GM10248 (cell line): ENCODE measurements around the gene CXorf58.

Source experiments
- CTCF ChIA-PET: fragments of 300-600 bp; sonication (Branson Sonifier 250); formaldehyde crosslinking; extraction: SDS; loops from one replicate; lab custom pipeline; 2021; ENCODE audit warnings: antibody characterized with exemption; lab: Yijun Ruan, JAX
- POLR2A ChIA-PET: fragments of 350-650 bp; sonication (Branson Sonifier 250); formaldehyde crosslinking; extraction: SDS; loops from one replicate; lab custom pipeline; 2020; ENCODE audit warnings: antibody characterized with exemption; lab: Yijun Ruan, JAX
- DNase-seq: peaks from one replicate; pipeline ENCODE4 v3.0.0; 2012; ENCODE audit errors: extremely low spot score
- TF ChIP-seq, protein P1 (sequence below): IDR thresholded peaks from 2 replicates; pipeline ENCODE4 v1.5.1; 2012; ENCODE audit warnings: mild to moderate bottlenecking, low read depth; ENCODE audit errors: extremely low read depth, missing control alignments, control extremely low read depth

Gene CXorf58

DNA sequence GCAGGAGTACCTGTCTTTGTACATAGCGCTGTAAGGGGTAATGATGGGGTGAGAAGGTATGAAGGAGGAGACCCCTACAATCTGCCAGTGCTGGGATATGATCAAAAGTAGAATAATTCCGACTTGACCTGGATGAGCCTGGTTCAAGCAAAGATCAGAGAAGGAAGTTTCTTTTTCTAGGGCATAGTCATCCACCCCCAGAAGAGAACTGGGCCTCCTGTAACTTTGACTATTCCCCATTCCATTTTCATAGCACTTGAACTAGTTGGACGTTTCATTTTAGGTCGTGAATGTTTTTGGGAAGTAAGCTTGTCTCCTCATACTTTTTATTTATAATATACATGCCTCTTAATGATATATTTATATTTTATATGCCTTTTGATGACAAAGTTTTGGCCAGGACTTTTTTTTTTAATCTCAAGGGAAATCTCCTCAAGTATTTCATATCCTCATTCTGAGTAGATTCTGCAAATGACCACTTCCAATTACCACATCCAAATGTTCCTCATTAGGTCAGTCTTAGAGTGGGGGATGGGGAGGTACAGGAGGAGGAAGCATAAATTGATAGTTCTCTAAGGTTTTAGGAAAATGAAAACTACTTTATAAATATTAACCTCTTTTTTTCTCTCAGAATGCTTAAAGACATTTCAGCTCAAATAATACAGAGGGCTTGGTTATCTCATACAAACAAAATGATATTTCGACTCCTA lies 3.5 kb downstream of the CXorf58 start:
- ChIA-PET POLR2A (no interaction called here), CTCF (interaction anchor here (1.6 to 2.5 kb wide), 2 partner anchors 9 to 217 kb away, joined by 3 to 7 read pairs; no protein-coding TSS in a partner anchor)
- TF ChIP-seq, protein P1, sequence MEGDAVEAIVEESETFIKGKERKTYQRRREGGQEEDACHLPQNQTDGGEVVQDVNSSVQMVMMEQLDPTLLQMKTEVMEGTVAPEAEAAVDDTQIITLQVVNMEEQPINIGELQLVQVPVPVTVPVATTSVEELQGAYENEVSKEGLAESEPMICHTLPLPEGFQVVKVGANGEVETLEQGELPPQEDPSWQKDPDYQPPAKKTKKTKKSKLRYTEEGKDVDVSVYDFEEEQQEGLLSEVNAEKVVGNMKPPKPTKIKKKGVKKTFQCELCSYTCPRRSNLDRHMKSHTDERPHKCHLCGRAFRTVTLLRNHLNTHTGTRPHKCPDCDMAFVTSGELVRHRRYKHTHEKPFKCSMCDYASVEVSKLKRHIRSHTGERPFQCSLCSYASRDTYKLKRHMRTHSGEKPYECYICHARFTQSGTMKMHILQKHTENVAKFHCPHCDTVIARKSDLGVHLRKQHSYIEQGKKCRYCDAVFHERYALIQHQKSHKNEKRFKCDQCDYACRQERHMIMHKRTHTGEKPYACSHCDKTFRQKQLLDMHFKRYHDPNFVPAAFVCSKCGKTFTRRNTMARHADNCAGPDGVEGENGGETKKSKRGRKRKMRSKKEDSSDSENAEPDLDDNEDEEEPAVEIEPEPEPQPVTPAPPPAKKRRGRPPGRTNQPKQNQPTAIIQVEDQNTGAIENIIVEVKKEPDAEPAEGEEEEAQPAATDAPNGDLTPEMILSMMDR, result no peak
- no peak for DNase-seq

DNA sequence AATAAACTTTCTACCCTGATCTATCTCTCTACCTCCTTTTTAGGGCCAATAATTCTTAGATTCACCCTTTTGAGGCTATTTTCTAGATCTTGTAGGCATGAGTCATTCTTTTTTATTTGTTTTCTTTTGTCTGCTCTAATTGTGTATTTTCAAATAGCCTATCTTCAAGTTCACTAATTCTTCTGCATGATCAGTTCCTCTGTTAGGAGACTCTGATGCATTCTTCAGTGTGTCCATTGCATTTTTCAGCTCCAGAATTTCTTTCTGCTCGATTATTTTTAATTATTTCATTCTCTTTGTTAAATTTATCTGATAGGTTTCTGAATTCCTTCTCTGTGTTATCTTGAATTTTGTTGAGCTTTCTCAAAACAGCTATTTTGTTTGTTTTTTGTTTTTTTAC lies 11.3 kb downstream of the CXorf58 start:
- TF ChIP-seq, protein P1, result no peak
- ChIA-PET CTCF (no interaction called here), POLR2A (no interaction called here)
- DNase-seq, result no peak

DNA sequence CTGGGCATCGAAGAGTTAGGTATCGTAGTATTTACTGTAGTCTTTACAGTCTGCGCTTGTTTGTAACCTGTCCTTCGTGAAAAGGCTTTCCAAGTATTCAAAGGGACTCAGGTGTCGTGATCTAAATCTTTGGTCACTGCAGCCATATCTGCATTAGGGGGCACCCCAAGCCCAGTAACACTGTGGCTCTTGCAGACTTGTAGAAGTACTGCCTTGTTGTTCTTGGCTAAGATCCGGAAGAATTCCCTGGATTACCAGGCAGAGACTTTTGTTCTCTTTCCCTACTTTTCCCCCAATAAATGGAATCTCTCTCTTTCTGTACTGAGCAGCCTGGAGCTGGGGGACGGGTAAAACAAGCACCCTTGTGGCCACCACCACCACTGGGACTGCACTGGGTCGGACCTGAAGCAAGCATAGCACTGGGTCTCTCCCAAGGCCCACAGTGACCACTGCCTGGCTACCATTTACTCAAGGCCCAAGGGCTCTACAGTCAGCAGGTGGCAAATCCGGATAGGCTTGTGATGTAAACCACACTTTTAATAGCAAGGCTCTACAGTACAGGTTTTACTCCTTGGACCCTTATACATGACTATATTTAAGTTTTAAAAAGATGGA lies 12.0 kb downstream of the CXorf58 start:
- TF ChIP-seq, protein P1, result no peak
- CTCF ChIA-PET, result interaction anchor here (1.0 kb wide), 1 partner anchor 11 kb away, joined by 3 read pairs; no protein-coding TSS in a partner anchor
- no peak for DNase-seq
- POLR2A ChIA-PET, result no interaction called here

DNA sequence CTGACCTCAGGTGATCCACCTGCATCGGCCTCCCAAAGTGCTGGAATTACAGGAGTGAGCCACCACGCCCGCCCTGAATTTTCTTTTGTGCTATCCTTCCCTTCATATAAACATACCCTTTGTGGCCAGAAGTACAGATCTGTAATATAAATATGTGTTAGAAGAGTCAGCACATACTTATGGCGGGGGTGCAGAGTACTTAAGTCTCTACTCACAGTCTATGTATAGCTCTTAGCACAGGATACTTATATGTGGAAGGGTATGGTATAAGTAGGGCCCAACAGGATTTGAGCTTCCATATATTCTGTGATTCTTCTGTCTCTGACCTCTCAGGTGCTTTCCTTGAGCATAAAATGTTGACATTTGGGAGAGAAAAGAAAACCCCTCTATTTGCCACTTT lies 18.2 kb downstream of the CXorf58 start:
- DNase-seq, result no peak
- TF ChIP-seq, protein P1, result no peak
- POLR2A ChIA-PET, result interaction anchor here (0.7 kb wide), 1 partner anchor 150 kb away, joined by 5 read pairs; no protein-coding TSS in a partner anchor
- CTCF ChIA-PET, result no interaction called here

DNA sequence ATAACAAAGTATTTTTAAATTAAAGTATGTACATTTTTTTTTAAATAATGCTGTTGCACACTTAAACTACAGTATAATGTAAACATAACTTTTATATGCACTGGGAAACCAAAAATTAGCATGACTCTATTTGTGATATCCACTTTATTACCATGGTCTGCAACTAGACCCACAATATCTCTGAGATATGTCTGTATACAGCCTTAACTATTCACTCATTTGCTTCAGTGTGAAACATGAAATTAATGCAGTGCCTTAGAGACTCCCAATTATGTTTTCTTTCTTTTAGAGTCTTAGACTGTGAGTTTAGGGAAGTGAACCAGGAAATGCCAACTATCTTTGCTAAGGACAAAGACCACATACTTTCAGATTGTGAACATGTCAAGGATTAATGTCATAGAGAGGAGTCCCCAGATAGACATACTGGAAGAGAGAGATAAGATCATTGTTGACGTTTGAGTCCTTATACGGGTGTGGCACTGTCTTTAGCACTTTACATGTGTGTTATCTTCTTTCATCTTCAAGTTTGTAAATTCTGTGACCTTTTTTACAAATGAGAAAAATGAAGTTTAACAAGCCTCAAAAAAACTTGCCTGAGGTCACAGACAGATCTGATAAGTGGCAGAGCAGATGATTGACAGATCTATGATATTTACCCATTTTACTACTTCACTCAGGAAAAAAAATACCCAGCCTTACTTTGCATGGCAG lies 23.2 kb downstream of the CXorf58 start:
- DNase-seq, result no peak
- ChIA-PET POLR2A (no interaction called here), CTCF (interaction anchor here (0.7 kb wide), 1 partner anchor 10 kb away, joined by 3 read pairs; no protein-coding TSS in a partner anchor)
- TF ChIP-seq, protein P1, result no peak

DNA sequence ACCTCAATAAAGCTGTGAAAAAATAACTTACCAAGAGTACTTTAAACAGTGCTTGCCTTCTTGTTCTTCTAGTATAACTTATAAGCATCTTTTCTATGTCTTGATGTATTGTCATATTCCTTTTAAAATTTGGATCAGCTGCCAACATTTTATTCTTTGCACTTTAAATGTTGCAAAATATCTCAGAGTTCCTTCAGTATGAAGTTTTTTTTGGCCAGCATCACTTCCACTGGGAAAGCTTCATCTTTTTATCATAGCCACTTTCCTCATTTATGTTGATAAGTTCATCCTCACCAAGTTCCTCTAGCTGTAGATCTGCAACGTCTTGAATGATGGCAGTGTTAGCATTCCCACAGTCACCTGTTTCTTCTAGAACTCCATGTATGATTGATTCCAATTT lies 24.2 kb downstream of the CXorf58 start:
- DNase-seq, result no peak
- TF ChIP-seq, protein P1, result no peak
- POLR2A ChIA-PET, result no interaction called here
- CTCF ChIA-PET, result interaction anchor here (0.7 kb wide), 1 partner anchor 11 kb away, joined by 3 read pairs; no protein-coding TSS in a partner anchor
